ENCODE measurements around the gene FBXO39. TPM values are rescaled to one million over a fixed set of nuclear protein-coding genes. Genes with fewer than 3 reads are reported as not detected.
A peak's percentile ranks its signal among the peaks of the same experiment; 100 is the strongest.
"Not testable (repeated sequence)": the region's sequence is repeated elsewhere in the genome, so short reads cannot be mapped to it uniquely, and the experiment has no call there.

FBXO39 gene
- polyA plus RNA-seq (ENCODE audit: insufficient read length in 4 of 4), result under 1 TPM in 3 of 4 donors, not detected in 1; 0.08 to 0.29 (median 0.20) TPM

DNA sequence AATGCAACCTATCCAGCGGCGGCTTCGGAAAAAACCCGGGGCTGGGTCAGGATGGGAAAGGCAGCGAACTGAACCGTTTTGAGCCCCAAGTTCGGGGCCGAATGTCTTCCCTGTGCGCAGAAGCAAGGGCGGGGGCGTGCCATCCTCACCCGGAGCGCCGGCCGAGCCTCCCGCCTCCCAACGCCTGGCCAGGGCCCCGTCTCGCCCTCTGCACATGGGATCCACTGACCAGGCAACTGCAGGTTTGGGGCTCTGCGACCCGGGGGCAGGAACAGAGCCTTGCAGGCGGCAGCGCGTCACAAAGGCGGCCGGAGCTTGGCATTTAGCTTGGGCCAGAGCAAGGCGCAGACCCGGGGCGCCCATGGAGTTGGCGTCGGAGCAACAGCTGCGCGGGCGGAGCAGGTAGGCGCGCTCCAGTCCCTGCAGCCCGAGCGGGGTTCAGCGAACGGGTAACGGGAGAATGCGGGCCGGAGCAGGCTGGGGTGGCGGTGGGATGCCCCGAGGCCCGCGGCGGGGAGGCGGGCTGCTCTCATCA is at the start of gene FBXO39:
TSS of gene FBXO39 (plus strand) at position 345 of the 535 bp plus-strand sequence. CDS start 3,654 bp downstream, outside the sequence.
- DNase-seq (ENCODE audit: low read depth in 4 of 4, low spot score in 3 of 4), result no peak

DNA sequence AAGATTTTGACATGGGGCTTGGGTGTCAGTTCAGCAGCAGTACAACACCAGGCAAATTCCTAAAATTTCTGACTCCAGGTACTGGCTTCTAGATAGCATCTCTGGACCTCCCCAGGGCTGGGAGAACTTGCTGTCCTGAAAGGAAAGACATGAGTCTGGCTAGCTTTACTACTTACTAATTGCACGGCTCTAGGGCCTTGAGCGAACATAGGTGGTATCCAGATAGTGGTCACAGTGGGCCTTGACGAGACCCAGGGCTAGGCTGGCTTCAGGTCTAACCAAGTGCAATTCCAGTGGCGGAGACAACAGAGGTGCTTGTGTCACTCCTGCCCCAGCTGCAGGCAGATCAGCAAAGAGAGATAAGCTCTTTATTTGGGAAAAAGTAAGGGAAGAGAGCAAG is 46.5 kb upstream of the FBXO39 start:
- DNase-seq (ENCODE audit: low read depth in 4 of 4, low spot score in 3 of 4), result no peak

DNA sequence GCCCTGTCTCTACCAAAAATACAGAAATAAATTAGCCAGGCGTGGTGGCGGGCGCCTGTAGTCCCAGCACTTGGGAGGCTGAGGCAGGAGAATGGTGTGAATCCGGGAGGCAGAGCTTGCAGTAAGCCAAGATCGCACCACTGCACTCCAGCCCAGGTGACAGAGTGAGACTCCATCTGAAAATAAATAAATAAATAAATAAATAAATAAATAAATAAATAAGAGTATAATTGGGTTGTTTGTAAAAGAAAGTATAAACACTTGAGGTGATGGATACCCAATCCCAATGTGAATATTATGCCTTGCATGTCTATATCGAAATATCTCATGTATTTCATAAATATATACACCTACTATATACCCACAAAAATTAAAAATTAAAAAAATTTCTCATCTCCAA is 29.4 kb upstream of the FBXO39 start:
- DNase-seq (ENCODE audit: low read depth in 4 of 4, low spot score in 3 of 4), result not testable (repeated sequence)

DNA sequence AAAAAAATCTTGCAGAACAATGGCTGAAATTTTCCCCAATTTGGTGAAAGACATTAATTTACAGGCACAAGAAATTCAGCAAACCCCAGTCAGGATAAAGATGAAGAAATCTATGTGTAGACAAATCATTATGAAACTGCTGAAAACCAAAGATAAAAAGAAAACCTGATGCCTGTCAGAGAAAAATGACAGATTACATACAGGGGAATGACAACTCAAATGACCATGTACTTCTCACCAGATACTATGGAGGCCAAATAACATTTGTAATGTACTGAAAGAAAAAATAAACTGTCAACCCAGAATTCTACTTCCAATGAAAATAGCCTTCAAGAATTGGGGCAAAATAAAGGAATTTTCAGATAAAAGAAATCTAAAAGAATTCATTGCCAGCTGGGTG is 27.4 kb upstream of the FBXO39 start:
- no peak for DNase-seq (ENCODE audit: low read depth in 4 of 4, low spot score in 3 of 4)

DNA sequence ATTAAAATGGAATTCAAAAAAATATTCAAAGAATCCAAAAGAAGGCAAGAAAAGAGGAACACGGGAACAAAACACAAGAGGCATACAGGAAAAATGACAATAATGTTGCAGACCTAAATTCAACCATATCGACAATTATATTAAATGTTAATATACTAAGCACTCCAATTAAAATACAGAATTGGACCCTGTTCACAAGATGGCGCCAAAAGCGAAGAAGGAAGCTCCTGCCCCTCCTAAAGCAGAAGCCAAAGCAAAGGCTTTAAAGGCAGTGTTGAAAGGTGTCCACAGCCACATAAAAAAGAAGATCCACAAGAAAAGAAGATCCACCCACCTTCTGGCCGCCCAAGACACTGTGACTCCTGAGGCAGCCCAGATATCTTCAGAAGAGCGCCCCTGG is 26.5 kb upstream of the FBXO39 start:
- no peak for DNase-seq (ENCODE audit: low read depth in 4 of 4, low spot score in 3 of 4)

DNA sequence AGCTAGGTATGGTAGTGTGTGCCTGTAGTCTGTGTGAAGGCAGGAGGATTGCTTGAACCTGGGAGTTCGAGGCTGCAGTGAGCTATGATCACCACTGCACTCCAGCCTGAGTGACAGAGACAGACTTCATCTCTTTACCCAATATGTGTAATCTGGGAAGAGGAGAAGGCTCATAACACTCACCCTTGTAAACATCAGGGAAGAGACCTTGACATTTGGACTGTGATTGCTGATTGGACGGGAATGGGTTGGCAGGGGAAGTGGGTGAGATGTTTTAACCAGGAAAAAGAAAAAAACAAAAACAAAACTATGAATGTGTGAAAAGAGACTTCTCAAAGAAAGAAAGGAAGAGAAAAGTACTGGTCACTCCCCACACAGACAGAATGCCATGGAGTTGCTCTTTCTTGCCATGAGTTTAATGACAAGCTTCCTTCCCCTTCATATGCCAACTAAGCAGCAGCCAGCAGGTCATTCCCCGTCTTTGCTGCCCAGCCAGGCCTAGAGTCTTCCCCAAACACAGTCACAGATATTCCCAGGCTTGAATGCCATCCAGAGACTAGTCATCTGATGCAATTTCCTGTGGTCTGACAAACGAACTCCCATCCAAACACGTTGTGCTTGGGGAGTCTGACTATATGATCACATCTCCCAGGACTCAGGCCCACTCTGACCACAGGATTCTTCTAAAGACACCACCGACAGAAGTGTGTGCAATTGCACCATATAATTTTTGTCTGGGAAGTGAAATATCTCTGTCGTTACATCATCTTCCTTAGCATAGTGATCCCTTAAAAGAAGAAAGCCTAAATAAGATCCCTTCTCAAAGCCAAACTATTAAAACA is 23.7 kb upstream of the FBXO39 start:
- DNase-seq (ENCODE audit: low read depth in 4 of 4, low spot score in 3 of 4), result no peak

DNA sequence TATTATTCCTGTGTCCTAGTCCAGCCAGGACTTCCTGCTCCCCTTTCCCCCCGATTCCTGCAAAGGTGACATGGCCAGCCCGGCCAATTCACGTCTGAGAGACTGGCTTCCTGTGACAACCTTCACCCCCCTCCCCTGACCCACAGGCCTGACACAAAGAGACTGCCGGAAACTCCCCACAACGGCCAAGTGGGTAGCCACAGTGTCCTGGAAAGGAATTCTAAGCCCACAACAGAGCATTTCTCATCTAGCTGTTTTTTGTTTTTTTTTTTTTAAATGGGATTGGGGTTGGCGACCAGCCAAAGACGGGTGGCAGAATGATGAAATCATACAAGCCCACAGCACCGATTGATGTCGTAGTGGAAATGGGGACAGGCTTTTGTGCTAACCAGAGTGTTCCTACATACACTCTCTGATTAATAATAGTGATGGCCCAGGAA is 23.0 kb upstream of the FBXO39 start:
- peak in 1 of 4 donors; percentile 29 for DNase-seq (ENCODE audit: low read depth in 4 of 4, low spot score in 3 of 4)

DNA sequence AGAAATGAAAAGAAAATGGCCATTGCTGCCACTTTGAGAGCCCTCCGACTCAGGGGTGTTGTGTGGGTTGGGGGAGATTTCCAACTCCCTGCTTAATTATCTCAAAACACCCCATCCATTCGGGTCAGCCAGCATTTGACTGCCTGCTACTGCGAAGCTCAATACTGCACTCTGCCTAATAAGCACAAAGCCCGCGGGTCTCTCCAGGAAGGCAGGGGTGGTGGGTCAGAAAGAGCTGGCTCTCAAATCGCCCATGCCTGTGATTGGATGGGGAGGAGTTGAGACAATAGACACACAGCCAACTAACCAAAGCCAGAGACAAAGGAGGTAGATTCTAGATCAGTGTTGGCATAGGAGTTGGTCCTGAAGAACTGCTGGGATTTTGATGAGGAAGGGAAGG is 22.5 kb upstream of the FBXO39 start:
- no peak for DNase-seq (ENCODE audit: low read depth in 4 of 4, low spot score in 3 of 4)

DNA sequence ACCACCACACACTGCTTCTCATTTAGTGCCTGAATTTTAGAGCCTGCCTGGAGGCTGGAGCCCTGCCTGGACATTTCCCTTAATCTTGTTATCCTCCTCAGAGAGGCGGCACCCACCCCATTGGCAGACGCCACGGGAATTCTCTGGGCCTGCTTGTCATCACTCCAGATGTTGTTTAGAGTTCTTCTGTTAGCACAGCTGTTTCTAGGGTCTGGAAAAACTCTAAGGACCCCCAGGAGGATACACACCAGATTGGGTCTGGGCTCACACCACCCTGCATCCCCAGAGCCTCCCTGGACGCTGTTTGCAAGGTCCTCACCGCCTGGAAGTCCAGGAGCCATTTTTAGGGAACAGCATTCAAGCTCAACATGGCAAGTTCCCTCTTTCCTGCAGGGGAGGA is 20.7 kb upstream of the FBXO39 start:
- DNase-seq (ENCODE audit: low read depth in 4 of 4, low spot score in 3 of 4), result no peak

DNA sequence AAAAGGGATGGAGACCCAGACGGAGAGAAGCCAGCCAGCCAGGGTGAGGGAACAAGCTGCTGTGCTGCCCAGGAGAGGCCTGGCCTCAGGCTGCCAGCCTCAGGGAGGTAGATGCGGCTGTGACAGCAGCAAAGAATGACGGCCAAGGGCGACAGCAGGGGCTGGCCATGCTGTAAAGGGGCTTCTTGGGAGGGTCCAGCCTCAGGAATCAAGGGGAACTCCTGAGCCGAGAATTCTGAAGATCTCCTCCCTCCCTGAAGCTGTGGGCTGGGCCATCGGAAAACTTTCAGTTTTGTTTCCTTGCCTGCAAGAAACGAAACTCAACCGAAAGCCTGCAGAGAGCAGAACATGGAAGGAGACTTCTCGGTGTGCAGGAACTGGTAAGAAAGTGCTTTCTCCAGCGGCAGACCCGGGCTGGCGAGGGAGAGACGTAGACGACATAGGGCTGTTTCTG is 20.3 kb upstream of the FBXO39 start, which contains the start of gene XAF1:
TSS of gene XAF1 (plus strand) at position 316 of the 454 bp plus-strand sequence. CDS start at position 349, 33 bp downstream.
- DNase-seq (ENCODE audit: low read depth in 4 of 4, low spot score in 3 of 4), result no peak

DNA sequence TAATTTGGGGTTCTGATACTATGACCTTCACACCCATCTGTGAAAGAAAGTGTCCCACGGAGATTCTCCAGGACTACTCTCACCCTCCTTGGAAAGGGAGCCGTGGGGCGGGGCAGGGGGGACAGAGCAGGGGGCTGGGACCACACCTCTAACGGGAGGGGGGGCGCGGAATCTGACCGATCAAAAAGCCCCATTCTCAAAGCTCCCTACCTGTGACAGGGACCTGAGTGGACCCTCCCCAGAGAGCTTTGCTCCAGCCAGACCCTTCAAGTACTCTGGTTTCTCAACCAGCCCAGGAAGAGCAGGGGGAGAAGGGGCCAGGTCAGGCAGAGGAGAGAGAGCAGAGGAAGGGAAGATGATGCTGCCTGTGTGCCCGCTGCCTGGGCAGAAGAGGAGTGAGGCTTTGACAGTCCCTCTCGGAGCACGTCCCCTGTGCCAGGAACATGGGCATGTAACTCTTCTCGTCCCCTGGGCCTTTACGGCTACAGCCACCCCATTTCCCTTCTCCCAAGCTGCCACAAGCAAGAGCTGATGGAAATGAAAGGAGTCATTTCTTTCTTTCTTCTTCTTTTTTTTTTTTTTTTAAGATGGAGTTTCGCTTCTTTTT is 19.5 kb upstream of the FBXO39 start:
- no peak for DNase-seq (ENCODE audit: low read depth in 4 of 4, low spot score in 3 of 4)

DNA sequence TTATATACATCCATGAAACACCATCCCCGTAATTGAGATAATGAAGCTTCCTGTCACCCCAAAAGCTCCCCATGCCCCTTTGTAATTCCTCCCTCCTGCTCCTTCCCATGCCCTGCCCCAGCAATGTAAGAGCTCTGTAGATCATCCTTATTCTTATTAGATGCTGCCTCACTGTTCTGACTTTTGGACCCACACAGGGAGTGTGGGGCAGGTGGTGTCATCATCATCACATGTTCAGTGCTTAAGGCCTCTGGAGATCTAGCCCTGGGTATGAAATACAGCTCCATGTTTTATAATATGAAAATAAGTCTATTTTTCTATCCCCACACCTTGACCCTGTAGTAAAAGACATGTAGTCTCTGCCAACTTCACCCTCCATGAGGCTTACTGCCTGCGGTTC is 18.3 kb upstream of the FBXO39 start:
- DNase-seq (ENCODE audit: low read depth in 4 of 4, low spot score in 3 of 4), result no peak

DNA sequence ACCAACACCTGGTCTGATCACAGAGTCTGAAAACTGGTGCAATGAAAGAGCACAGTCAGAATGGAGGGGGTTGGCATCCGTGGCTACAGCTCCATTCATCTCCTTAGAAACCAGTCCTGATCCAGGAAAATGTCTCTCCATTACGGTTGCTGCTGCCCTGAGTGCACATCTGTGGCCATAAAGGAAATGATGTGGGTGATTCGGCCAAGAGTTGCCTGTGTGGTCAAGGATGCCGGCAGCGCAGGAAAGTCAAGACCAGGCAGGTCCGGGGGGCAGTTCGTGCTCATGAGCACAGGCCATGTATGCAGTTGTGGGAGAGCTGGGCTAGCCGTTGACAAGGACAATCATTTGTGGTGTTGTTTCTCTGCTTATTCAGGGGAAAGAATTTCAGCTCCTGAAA is 14.2 kb upstream of the FBXO39 start:
- no peak for DNase-seq (ENCODE audit: low read depth in 4 of 4, low spot score in 3 of 4)

DNA sequence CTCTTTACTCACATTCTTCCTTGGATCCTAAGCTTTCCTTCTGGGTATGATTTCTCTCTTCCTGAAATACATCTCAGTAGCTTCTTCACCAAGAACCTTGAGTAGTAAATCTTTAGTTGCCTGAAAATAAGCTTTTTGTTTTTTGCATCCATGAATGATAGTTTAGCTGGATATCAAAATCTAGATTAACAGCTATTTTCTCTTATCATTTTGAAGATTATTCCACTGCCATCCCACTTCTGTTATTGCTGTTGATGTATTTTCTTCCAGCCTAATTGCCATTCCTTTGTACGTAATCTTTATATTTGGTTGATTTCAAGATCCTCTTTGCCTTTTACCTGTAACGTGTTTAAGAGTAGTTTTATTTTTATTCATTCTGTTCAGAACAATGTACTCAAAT is 7.6 kb upstream of the FBXO39 start:
- DNase-seq (ENCODE audit: low read depth in 4 of 4, low spot score in 3 of 4), result no peak

DNA sequence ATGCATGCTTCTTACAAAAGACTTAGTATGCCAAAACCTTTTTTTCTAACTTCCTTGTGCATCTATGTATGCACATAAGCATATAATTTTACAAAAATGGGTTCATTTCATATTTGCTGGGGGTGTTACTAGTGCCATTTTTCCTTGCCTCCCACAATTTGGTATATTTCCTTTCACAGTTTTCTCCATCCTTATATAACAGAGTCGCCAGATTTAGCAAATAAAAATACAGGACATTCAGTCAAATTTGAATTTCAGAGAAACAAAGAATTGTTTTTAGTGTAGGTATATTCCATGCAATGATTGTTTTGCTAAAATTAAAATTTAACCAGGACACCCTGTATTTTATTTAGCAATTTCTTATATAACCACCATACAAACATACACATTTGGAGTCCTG is 4.0 kb upstream of the FBXO39 start:
- DNase-seq (ENCODE audit: low read depth in 4 of 4, low spot score in 3 of 4), result no peak

DNA sequence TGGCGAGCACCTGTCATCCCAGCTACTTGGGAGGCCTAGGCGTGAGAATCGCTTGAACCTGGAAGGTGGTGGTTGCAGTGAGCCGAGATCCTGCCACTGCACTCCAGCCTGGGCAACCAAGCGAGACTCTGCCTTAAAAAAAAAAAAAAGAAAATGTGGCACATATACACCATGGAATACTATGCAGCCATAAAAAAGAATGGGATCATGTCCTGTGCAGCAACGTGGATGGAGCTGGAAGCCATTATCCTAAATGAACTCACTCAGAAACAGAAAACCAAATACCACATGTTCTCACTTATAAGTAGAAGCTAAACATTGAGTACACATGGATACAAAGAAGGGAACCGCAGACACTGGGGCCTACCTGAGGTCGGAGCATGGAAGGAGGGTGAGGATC is 1.1 kb upstream of the FBXO39 start:
- DNase-seq (ENCODE audit: low read depth in 4 of 4, low spot score in 3 of 4), result not testable (repeated sequence)

DNA sequence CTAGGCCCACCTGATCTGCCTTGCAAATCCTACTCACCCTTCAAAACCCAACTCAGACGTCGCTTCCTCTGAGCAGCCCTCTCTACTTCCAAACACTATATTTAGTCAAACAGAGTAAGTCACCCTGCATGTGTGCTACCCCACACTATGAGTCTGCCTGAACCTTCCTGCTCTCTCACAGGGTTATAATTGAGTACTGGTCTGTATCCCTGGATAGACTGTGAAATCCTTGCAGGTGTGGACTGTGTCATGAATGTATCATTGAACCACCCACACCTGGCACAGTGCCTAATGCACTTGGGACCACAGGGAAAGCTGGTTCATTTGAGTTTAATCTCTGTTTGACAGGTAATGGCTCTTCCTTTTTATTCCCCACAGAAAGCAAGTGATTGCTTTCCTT is 3.4 kb downstream of the FBXO39 start:
- DNase-seq (ENCODE audit: low read depth in 4 of 4, low spot score in 3 of 4), result no peak

DNA sequence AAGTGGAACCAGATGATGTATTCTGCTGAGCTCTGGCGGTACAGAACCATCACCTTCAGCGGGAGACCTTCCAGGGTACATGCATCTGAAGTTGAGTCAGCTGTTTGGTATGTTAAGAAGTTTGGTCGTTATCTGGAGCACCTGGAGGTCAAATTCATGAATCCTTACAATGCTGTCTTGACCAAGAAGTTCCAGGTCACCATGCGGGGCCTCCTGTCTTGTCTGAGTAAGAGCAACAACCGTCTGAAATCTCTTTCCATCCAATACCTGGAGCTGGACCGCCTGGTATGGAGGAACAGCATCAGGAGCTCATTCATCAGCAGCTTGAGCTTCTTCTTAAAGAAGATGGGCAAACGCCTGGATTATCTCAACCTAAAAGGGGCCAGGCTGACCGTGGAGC is 4.0 kb downstream of the FBXO39 start:
- DNase-seq (ENCODE audit: low read depth in 4 of 4, low spot score in 3 of 4), result no peak

DNA sequence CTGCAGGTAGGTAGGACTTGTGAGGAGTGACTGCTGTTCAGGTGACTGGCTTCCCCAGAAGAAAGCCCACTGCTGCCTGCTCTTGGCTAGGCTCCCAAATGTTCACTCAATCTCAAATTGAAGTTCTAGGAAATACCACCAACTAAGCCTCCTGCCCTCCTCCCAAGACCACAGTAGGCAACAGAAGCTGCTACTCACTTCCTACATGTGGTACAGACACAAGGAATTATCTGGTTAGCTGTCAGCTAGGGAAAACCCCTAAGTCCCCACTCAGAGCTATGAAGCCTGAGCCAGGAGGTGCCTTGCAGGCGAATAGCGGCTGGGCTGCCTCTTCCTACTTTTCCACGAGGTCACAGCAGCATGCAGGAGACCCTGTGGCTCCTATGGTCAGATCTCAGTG is 4.9 kb downstream of the FBXO39 start:
- no peak for DNase-seq (ENCODE audit: low read depth in 4 of 4, low spot score in 3 of 4)

DNA sequence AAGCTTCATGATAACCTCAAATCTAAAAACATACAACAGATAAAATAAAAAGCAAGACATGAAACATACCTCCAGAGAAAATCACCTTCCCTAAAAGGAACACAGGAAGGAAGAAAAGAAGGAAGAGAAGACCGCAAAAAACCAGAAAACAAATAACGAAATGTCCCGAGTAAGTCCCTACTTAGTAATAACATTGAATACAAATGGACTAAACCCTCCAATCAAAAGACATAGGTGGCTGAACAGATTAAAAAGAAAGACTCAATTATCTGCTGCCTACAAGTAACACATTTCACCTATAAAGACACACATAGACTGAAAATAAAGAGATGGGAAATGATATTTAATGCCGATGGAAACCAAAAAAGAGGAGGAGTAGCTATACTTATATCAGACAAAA is 6.2 kb downstream of the FBXO39 start:
- DNase-seq (ENCODE audit: low read depth in 4 of 4, low spot score in 3 of 4), result no peak

DNA sequence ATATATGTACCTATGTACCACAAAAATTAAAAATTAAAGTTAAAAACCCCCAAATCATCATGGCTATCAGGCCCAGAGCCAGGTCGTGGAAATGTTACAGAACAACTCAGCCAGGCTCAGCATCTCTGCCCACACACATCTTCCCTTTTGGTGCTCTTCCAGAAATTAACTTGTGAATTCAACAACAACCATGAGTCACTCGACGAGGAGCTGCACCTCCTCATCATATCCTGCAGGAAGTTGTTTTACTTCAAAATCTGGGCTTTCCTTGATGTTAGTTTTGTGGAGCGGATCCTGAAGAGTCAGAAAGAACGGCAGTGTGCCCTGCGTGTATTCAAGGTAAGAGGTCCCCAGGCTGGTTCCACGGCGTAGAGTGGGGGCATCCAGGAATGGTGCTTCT is 10.6 kb downstream of the FBXO39 start:
- DNase-seq (ENCODE audit: low read depth in 4 of 4, low spot score in 3 of 4), result no peak
